GM21526 (cell line): ENCODE measurements around the gene BRD3OS.
"Not testable (repeated sequence)": the region's sequence is repeated elsewhere in the genome, so short reads cannot be mapped to it uniquely, and the experiment has no call there.

Experiments used
- ATAC-seq: cut with Tn5 transposase; IDR thresholded peaks from one replicate; pipeline ENCODE4 v1.9.1; 2021; ENCODE audit warnings: moderate library complexity; ENCODE audit not compliant: unreplicated experiment, low FRiP score

Gene BRD3OS

GRCh38 chr9:134061019-134061687, 35.9 kb downstream of the BRD3OS start:
- no peak for ATAC-seq

GRCh38 chr9:134061688-134062371, 36.5 kb downstream of the BRD3OS start:
- ATAC-seq: no peak

- ATAC-seq: no peak
Observed at GRCh38 chr9:134062461-134063087, 37.3 kb downstream of the BRD3OS start.

GRCh38 chr9:134063088-134063570, 37.8 kb downstream of the BRD3OS start:
- no peak for ATAC-seq

- ATAC-seq: no peak
Observed at GRCh38 chr9:134063571-134064450, 38.5 kb downstream of the BRD3OS start.

GRCh38 chr9:134064711-134065110, 39.4 kb downstream of the BRD3OS start:
- no peak for ATAC-seq

GRCh38 chr9:134065612-134066419, 40.5 kb downstream of the BRD3OS start:
- no peak for ATAC-seq

GRCh38 chr9:134066526-134066912, 41.2 kb downstream of the BRD3OS start:
- ATAC-seq: no peak

- peak; percentile 16 for ATAC-seq
Observed at GRCh38 chr9:134066913-134067851, 41.9 kb downstream of the BRD3OS start.

- peak; percentile 65 for ATAC-seq
Observed at GRCh38 chr9:134067904-134068743, 42.8 kb downstream of the BRD3OS start, which contains the start of gene BRD3. Gene BRD3 (minus strand): TSS chr9:134068026. CDS start chr9:134053477, 14,549 bp downstream.

- no peak for ATAC-seq
Observed at GRCh38 chr9:134068744-134069479, 43.6 kb downstream of the BRD3OS start.

- no peak for ATAC-seq
Observed at GRCh38 chr9:134069480-134070399, 44.5 kb downstream of the BRD3OS start.

- ATAC-seq: no peak
Observed at GRCh38 chr9:134071149-134071548, 45.9 kb downstream of the BRD3OS start.

- not testable (repeated sequence) for ATAC-seq
Observed at GRCh38 chr9:134072683-134073082, 47.4 kb downstream of the BRD3OS start.

- ATAC-seq: no peak
Observed at GRCh38 chr9:134073500-134073899, 48.2 kb downstream of the BRD3OS start.

GRCh38 chr9:134075689-134076088, 50.4 kb downstream of the BRD3OS start:
- ATAC-seq: not testable (repeated sequence)
